ENCODE measurements around the gene CFAP45.

DNA sequence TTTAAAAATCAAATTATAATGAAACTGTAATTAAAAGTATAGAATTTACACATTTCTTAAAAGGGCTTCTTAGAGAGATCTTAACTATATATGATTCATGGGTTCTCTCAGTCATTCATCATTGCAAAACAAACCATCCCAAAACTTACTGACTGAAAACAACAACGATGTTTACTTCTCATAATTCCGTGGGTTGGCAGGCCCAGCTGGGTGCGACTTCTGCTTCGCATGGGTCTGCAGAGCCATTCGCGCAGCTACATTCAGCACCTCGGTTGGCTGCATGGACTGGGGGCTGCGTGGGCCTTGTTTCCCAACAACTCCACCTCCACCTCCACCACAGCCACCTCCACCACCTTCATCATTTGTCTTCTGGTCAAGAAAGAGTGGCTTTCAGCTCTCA lies 69.2 kb downstream of the CFAP45 start:
- TF ChIP-seq, protein P1, sequence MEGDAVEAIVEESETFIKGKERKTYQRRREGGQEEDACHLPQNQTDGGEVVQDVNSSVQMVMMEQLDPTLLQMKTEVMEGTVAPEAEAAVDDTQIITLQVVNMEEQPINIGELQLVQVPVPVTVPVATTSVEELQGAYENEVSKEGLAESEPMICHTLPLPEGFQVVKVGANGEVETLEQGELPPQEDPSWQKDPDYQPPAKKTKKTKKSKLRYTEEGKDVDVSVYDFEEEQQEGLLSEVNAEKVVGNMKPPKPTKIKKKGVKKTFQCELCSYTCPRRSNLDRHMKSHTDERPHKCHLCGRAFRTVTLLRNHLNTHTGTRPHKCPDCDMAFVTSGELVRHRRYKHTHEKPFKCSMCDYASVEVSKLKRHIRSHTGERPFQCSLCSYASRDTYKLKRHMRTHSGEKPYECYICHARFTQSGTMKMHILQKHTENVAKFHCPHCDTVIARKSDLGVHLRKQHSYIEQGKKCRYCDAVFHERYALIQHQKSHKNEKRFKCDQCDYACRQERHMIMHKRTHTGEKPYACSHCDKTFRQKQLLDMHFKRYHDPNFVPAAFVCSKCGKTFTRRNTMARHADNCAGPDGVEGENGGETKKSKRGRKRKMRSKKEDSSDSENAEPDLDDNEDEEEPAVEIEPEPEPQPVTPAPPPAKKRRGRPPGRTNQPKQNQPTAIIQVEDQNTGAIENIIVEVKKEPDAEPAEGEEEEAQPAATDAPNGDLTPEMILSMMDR (conservative IDR thresholded peaks at IDR 0.05; ENCODE audit: low read depth, low read length): no peak
- TF ChIP-seq EZH2 (IDR thresholded peaks at IDR 0.05; ENCODE audit: borderline replicate concordance, low read depth, low read length, poor library complexity, severe bottlenecking): no peak
